GM12878 (cell line): ENCODE data around the gene BLNK. TPM values are rescaled to one million over a fixed set of nuclear protein-coding genes. Genes with fewer than 3 reads are reported as not detected.

ENCODE experiments used
- ATF3 ChIP-seq: IDR thresholded peaks from 2 replicates; pipeline ENCODE4 v1.6.1; 2011; ENCODE audit warnings: low read depth, mild to moderate bottlenecking, low read length, moderate library complexity, borderline replicate concordance; ENCODE audit errors: extremely low read depth
- CREM ChIP-seq: IDR thresholded peaks from 2 replicates; pipeline ENCODE4 v1.6.1; 2014; ENCODE audit warnings: antibody characterized with exemption, low read depth
- CTCF ChIP-seq, 3 experiments: IDR thresholded peaks in 2 of 3; conservative IDR thresholded peaks in 1 of 3; 2 replicates each; pipeline ENCODE4 v1.5.1; 2011; ENCODE audit warnings: low read depth in 3 of 3, low read length in 3 of 3, mild to moderate bottlenecking in 3 of 3, control low read depth in 2 of 3, moderate library complexity in 2 of 3, inconsistent platforms in 1 of 3, mixed read lengths in 1 of 3; ENCODE audit not compliant: control insufficient read depth in 2 of 3, insufficient read depth in 1 of 3; ENCODE audit errors: extremely low read depth in 1 of 3
- EED ChIP-seq: sonication (generic); IDR thresholded peaks from 2 replicates; pipeline ENCODE4 v1.6.1; 2016; ENCODE audit warnings: antibody characterized with exemption, low read depth
- ELK1 ChIP-seq: IDR thresholded peaks from 2 replicates; pipeline ENCODE4 v1.6.1; 2012; ENCODE audit warnings: low read depth, low read length, improper control_type of control experiment
- FOXK2 ChIP-seq: fragments of 450-650 bp; IDR thresholded peaks from 2 replicates; pipeline ENCODE4 v1.6.1; 2017; ENCODE audit warnings: mild to moderate bottlenecking, moderate library complexity
- HDAC6 ChIP-seq: fragments of 200-600 bp; sonication (generic); IDR thresholded peaks from one replicate; pipeline ENCODE4 v1.8.0; 2017; ENCODE audit warnings: antibody characterized with exemption; ENCODE audit not compliant: unreplicated experiment
- KAT2A ChIP-seq: conservative IDR thresholded peaks from 2 replicates; pipeline ENCODE4 v1.6.1; 2011; ENCODE audit warnings: low read depth, low read length; ENCODE audit not compliant: control insufficient read depth
- KLF5 ChIP-seq: fragments of 450-650 bp; IDR thresholded peaks from 2 replicates; pipeline ENCODE4 v1.6.1; 2014; ENCODE audit warnings: mild to moderate bottlenecking; ENCODE audit not compliant: partially characterized antibody
- LARP7 ChIP-seq: fragments of 450-650 bp; IDR thresholded peaks from 2 replicates; pipeline ENCODE4 v1.6.1; 2017; ENCODE audit warnings: mild to moderate bottlenecking
- RAD21 ChIP-seq: IDR thresholded peaks from 2 replicates; pipeline ENCODE4 v1.6.1; 2011; ENCODE audit warnings: mild to moderate bottlenecking, low read depth, low read length, moderate library complexity; ENCODE audit not compliant: insufficient read depth
- RELA ChIP-seq: fragments of 450-650 bp; IDR thresholded peaks from 2 replicates; pipeline ENCODE4 v1.8.0; 2014; ENCODE audit warnings: borderline replicate concordance; ENCODE audit not compliant: partially characterized antibody
- RELB ChIP-seq: fragments of 450-650 bp; IDR thresholded peaks from 2 replicates; pipeline ENCODE4 v1.6.1; 2017; ENCODE audit warnings: low read depth, mild to moderate bottlenecking, moderate library complexity
- SPI1 ChIP-seq: IDR thresholded peaks from 2 replicates; pipeline ENCODE4 v1.6.1; 2011; ENCODE audit warnings: low read depth, mild to moderate bottlenecking, low read length, moderate library complexity, borderline replicate concordance; ENCODE audit not compliant: insufficient read depth
- SRF ChIP-seq, 2 experiments: IDR thresholded peaks; 2 replicates each; pipeline ENCODE4 v1.6.1; 2011; ENCODE audit warnings: low read depth in 2 of 2, low read length in 2 of 2, mild to moderate bottlenecking in 1 of 2, moderate library complexity in 1 of 2
- TAF1 ChIP-seq: IDR thresholded peaks from 2 replicates; pipeline ENCODE4 v1.6.1; 2011; ENCODE audit warnings: mild to moderate bottlenecking, low read depth, low read length, borderline replicate concordance
- TBL1XR1 ChIP-seq: IDR thresholded peaks from 2 replicates; pipeline ENCODE4 v1.6.1; 2012; ENCODE audit warnings: low read depth, low read length, improper control_type of control experiment
- ZBTB11 ChIP-seq: fragments of 450-650 bp; formaldehyde crosslinking; IDR thresholded peaks from 2 replicates; pipeline ENCODE4 v1.5.0; 2022; ENCODE audit warnings: mild to moderate bottlenecking, missing genetic modification characterization
- ZBTB33 ChIP-seq: fragments of 450-650 bp; IDR thresholded peaks from 2 replicates; pipeline ENCODE4 v1.6.1; 2017; ENCODE audit warnings: mild to moderate bottlenecking
- ZNF207 ChIP-seq: fragments of 450-650 bp; IDR thresholded peaks from 2 replicates; pipeline ENCODE4 v1.6.1; 2014; ENCODE audit warnings: antibody characterized with exemption, mild to moderate bottlenecking, borderline replicate concordance
- polyA plus RNA-seq, 11 experiments: library from polyadenylated mRNA; depleted of rRNA in 4 of 11; unstranded in 6 of 11; stranded (reverse) in 5 of 11; fragments of >200 nt; fragmentation: Nextera tagmentation in 4 of 11; fragmentation: Illumina TruSeq in 1 of 11; extraction: Ambion mirVana in 4 of 11; extraction: Trizol in 1 of 11; gene quantifications; 1 replicate in 1 of 11; 2 replicates in 10 of 11; pipeline versions ENCODE4 v1.2.1 to v1.2.3, GENCODE V29; 2011 to 2016; ENCODE audit warnings: inconsistent platforms in 2 of 11, missing spikeins in 2 of 11, low read depth in 1 of 11
- total RNA-seq, 4 experiments: library from RNA; depleted of rRNA in 3 of 4; stranded (reverse); fragments of >200 nt in 3 of 4; fragmentation: Illumina TruSeq in 1 of 4; extraction: Trizol in 1 of 4; gene quantifications; 2 replicates each; pipeline versions ENCODE4 v1.2.1 to v1.2.3, GENCODE V29; 2013 to 2021

The BLNK gene
- total and polyA plus RNA-seq, 10 of the 15 experiments (the other 5 are each of a cell fraction or from before 2014, with no cell fraction given), result 79.5 to 201 (median 139) TPM

GRCh38 chr10:96267234-96267705 is 4.1 kb downstream of the BLNK start (continued):
- TF ChIP-seq ATF3, result no peak
- no peak for TF ChIP-seq RELA
- TF ChIP-seq ZBTB33, result no peak
- peak; percentile 20; the same call in 1 of the 2 replicates for TF ChIP-seq RELB
- TF ChIP-seq CREM, result 0 out of 2 replicates have a peak, but pooled peaks have one; percentile 16
- no peak for TF ChIP-seq KLF5
- no peak for TF ChIP-seq ELK1
- no peak for TF ChIP-seq HDAC6
- no peak for TF ChIP-seq ZNF207
- no peak for TF ChIP-seq ZBTB11
- 0 out of 4 replicates have a peak, but pooled peaks of 1 of the 2 experiments have one; percentile 62 for TF ChIP-seq SRF (IDR thresholded peaks at IDR 0.05; ENCODE audit: low read depth in 2 of 2, low read length in 2 of 2)
- TF ChIP-seq TBL1XR1, result no peak
- no peak for TF ChIP-seq TAF1
- TF ChIP-seq SPI1, result no peak
- TF ChIP-seq FOXK2, result no peak
- no peak for TF ChIP-seq RAD21
- TF ChIP-seq LARP7, result no peak
- TF ChIP-seq EED, result no peak
- TF ChIP-seq CTCF (IDR thresholded peaks at IDR 0.05 in 2 of 3, conservative IDR thresholded peaks at IDR 0.05 in 1 of 3; ENCODE audit: control insufficient read depth in 2 of 3, extremely low read depth in 1 of 3, insufficient read depth in 1 of 3, low read depth in 3 of 3, low read length in 3 of 3), result no peak
- no peak for TF ChIP-seq KAT2A
